Osteocyte (in vitro differentiated cells): ENCODE data around the gene ITPRIP. TPM values are rescaled to one million over a fixed set of nuclear protein-coding genes. Genes with fewer than 3 reads are reported as not detected.

ENCODE experiments used
- DNase-seq: peaks from one replicate; pipeline ENCODE4 v3.0.0; 2021; ENCODE audit warnings: mixed read lengths; ENCODE audit not compliant: unreplicated experiment; ENCODE audit errors: extremely low spot score
- H3K27ac Mint-ChIP-seq: one replicate; pipeline ENCODE4 v1.8.0; 2021; ENCODE audit warnings: mild to moderate bottlenecking, mixed read lengths; ENCODE audit not compliant: unreplicated experiment
- H3K27me3 Mint-ChIP-seq: one replicate; pipeline ENCODE4 v1.8.0; 2021; ENCODE audit warnings: mixed read lengths; ENCODE audit not compliant: unreplicated experiment
- H3K36me3 Mint-ChIP-seq: one replicate; pipeline ENCODE4 v1.8.0; 2021; ENCODE audit warnings: mixed read lengths; ENCODE audit not compliant: unreplicated experiment
- H3K4me1 Mint-ChIP-seq: one replicate; pipeline ENCODE4 v1.8.0; 2021; ENCODE audit warnings: mixed read lengths; ENCODE audit not compliant: unreplicated experiment
- H3K4me3 Mint-ChIP-seq: one replicate; pipeline ENCODE4 v1.8.0; 2021; ENCODE audit warnings: mild to moderate bottlenecking, moderate library complexity, mixed read lengths; ENCODE audit not compliant: unreplicated experiment
- H3K9me3 Mint-ChIP-seq: one replicate; pipeline ENCODE4 v1.8.0; 2021; ENCODE audit warnings: mixed read lengths; ENCODE audit not compliant: unreplicated experiment
- total RNA-seq: library from RNA; stranded (reverse); gene quantifications from 2 replicates; pipeline ENCODE4 v1.2.1, GENCODE V29; 2021
- TF ChIP-seq, protein P1 (sequence below): fragments of 200-600 bp; sonication (generic); IDR thresholded peaks from 2 replicates; pipeline ENCODE4 v1.5.0; 2021; ENCODE audit warnings: antibody characterized with exemption, mild to moderate bottlenecking, moderate library complexity

Gene ITPRIP
- total RNA-seq, 1 donor from 2014 or later = 17.5 TPM

DNA sequence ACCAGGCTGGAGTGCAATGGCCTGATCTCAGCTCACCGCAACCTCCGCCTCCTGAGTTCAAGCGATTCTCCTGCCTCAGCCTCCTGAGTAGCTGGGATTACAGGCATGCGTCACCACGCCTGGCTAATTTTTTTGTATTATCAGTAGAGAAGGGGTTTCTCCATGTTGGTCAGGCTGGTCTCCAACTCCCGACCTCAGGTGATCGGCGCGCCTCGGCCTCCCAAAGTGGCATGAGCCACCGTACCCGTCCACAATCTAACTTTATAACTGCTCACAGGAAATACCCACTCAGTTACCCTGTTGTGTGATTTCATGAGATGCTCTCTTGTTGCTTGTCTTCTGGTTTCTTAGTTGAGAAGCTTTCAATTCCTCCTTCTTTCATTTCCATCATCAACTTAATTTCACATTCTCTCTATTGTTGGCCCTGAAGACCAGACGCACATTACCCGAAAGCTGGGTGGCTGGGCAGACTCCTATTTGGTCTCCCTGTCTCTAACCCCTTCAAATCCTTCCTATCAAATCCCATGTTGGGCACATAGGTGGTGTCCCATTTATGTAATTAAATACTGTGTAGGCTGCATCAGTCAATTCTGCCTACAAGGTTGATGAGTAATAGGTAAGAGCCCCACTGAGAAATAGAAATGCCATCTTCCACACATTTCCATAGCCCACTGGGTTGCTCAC is 70.4 kb downstream of the ITPRIP start:
- TF ChIP-seq, protein P1, sequence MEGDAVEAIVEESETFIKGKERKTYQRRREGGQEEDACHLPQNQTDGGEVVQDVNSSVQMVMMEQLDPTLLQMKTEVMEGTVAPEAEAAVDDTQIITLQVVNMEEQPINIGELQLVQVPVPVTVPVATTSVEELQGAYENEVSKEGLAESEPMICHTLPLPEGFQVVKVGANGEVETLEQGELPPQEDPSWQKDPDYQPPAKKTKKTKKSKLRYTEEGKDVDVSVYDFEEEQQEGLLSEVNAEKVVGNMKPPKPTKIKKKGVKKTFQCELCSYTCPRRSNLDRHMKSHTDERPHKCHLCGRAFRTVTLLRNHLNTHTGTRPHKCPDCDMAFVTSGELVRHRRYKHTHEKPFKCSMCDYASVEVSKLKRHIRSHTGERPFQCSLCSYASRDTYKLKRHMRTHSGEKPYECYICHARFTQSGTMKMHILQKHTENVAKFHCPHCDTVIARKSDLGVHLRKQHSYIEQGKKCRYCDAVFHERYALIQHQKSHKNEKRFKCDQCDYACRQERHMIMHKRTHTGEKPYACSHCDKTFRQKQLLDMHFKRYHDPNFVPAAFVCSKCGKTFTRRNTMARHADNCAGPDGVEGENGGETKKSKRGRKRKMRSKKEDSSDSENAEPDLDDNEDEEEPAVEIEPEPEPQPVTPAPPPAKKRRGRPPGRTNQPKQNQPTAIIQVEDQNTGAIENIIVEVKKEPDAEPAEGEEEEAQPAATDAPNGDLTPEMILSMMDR = no peak
- DNase-seq = no peak
- peak overlapping the region; percentile 91 for H3K27ac Mint-ChIP-seq
- H3K9me3 Mint-ChIP-seq = no peaks in the 10 kb centered on the region
- no peaks in the 10 kb centered on the region for H3K27me3 Mint-ChIP-seq
- peaks cover 26% of the 10 kb centered on the region for H3K36me3 Mint-ChIP-seq
- peaks cover 14% of the 10 kb centered on the region for H3K4me1 Mint-ChIP-seq
- peak overlapping the region; percentile 87 for H3K4me3 Mint-ChIP-seq

DNA sequence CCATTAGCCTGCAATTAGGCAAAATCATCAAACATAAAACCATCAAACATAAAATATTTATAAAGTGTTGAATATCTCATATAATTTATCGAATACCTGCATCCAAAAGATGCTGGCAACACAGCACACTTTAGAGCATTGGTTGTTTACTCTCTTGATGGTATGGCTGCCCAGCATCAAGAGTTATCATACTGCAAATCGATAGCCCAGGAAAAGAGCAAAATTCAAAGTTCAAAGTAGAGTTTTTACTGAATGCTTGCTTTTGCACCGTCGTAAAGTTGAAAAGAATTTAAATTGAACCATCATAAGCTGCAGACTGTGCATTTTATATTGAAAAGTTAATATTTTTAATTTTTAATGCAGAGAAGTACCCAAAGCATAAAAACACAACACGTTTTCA is 73.5 kb downstream of the ITPRIP start:
- DNase-seq = no peak
- Mint-ChIP-seq H3K27ac (no peak overlapping the region), H3K27me3 (no peaks in the 10 kb centered on the region), H3K4me3 (no peak overlapping the region), H3K36me3 (peaks cover 35% of the 10 kb centered on the region), H3K4me1 (peaks cover 27% of the 10 kb centered on the region), H3K9me3 (no peaks in the 10 kb centered on the region)
- TF ChIP-seq, protein P1 = no peak

DNA sequence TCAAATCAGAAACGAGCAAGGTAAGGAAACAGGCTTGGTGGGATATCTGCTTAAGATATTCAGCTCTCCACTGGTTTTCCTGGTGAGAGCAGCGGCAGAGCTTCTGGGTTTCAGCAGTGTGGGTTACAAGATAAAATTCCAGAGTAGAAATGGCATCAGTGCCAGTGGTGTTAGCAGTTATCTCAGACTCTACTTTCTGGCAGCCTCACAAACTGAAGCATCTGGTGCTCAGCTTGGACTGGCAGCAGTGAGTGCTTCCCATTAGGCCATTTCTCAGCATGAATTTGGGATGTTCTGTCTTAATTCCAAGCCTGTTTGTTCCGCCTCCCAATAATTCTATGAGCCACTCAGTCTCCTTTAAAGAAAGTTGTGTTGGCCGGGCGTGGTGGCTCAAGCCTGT is 76.2 kb downstream of the ITPRIP start:
- Mint-ChIP-seq H3K36me3 (peaks cover 46% of the 10 kb centered on the region), H3K27ac (no peak overlapping the region), H3K27me3 (no peaks in the 10 kb centered on the region), H3K4me3 (no peak overlapping the region), H3K4me1 (peaks cover 22% of the 10 kb centered on the region), H3K9me3 (no peaks in the 10 kb centered on the region)
- no peak for DNase-seq
- TF ChIP-seq, protein P1 = no peak

DNA sequence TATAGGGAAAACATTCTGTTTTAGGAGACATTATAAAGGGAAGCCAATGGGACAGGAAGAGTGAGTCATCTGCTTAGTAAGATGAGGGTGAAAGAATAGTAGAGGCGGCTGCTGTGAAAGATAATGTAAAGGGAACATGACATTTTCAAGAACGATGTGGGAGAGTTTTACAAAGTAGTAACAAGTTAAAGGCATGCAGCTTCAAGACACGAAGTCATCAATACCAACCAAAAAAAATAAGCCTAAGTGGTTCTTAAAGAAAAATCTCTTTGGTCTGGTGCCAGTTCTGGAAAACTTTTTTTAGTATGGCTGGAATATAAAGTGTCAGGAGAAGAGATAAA is 77.5 kb downstream of the ITPRIP start:
- H3K4me1 Mint-ChIP-seq = peaks cover 35% of the 10 kb centered on the region
- H3K27ac Mint-ChIP-seq = peak overlapping the region; percentile 47
- DNase-seq = no peak
- peaks cover 39% of the 10 kb centered on the region for H3K36me3 Mint-ChIP-seq
- H3K9me3 Mint-ChIP-seq = no peaks in the 10 kb centered on the region
- H3K27me3 Mint-ChIP-seq = no peaks in the 10 kb centered on the region
- TF ChIP-seq, protein P1 = no peak
- H3K4me3 Mint-ChIP-seq = no peak overlapping the region

DNA sequence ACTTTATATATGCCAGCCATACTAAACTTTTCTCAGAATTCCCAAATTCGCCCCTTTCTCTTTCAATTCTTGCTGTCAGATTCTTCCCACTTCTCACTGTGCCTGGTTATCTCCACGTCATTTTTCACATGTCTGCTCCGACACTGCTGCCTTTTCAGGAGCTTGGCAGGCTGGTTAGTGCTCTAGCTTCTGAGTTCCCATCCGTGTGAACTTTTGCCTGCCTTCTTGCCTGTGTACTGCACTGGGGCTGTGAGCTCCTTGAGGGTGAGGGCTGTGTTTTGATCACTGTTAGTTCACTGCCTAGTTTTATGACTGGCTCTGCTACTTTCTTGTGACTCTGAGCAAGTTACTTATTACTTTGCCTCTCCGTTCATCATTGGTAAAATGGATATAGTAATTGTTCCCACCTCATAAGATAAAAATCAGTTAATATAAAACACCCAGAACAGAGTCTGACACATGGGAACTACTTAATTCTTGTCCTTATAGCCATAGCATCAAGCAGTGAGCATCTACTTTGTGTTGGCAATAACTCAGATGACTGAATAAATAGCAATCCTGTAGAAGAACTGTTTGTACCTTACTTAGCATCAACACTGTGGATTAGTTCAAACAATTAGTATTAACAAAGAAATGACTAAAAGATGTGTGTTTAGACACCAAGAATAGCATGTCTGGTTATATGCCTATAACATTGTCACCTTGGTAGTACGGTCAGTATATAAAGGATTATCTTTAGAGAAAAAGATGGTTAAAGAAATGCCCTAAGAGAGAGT is 78.1 kb downstream of the ITPRIP start:
- Mint-ChIP-seq H3K27ac (peak overlapping the region; percentile 47), H3K4me1 (peaks cover 38% of the 10 kb centered on the region), H3K9me3 (no peaks in the 10 kb centered on the region), H3K4me3 (no peak overlapping the region), H3K27me3 (no peaks in the 10 kb centered on the region), H3K36me3 (peaks cover 33% of the 10 kb centered on the region)
- TF ChIP-seq, protein P1 = no peak
- DNase-seq = no peak
